Measurements from ENCODE around the gene ZBTB12.

The ZBTB12 gene

DNA sequence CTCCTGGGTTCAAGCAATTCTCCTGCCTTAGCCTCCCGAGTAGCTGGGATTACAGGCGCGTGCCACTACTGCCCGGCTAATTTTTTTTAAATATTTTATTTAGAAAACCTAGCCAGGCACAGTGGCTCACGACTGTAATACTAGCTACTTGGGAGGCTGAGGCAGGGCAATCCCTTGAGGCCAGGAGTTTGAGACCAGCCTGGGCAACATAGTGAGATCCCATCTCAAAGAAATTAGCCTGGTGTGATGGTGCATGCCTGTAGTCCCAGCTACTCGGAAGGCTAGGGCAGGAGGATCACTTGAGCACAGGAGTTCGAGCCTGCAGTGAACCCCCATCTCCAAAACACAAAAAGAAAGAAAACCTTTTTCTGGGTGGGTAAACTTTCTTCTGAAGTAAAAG, 25.5 kb downstream of the ZBTB12 start:
- Histone ChIP-seq H3K27ac (ENCODE audit: low read length) (no peak overlapping the region), H2AFZ (ENCODE audit: low read depth, low read length) (no peak overlapping the region), H3K4me1 (ENCODE audit: low read length) (no peaks in the 10 kb centered on the region), H3K4me3 (ENCODE audit: low read length) (no peak overlapping the region), H3K9ac (ENCODE audit: low read length) (no peak overlapping the region), H3K4me2 (ENCODE audit: low read length) (no peak overlapping the region), H3K79me2 (ENCODE audit: low read length) (no peaks in the 10 kb centered on the region), H3K9me3 (ENCODE audit: insufficient read depth, low read length) (no peaks in the 10 kb centered on the region), H4K20me1 (ENCODE audit: insufficient read depth, low read length) (no peaks in the 10 kb centered on the region), H3K36me3 (replicated peaks; ENCODE audit: low read depth, low read length) (peaks cover under 1% of the 10 kb centered on the region), H3K27me3 (ENCODE audit: low read depth, low read length) (no peaks in the 10 kb centered on the region)
- TF ChIP-seq EZH2phosphoT487 (IDR thresholded peaks at IDR 0.05; ENCODE audit: low read depth) = no peak
- TF ChIP-seq, protein P1, sequence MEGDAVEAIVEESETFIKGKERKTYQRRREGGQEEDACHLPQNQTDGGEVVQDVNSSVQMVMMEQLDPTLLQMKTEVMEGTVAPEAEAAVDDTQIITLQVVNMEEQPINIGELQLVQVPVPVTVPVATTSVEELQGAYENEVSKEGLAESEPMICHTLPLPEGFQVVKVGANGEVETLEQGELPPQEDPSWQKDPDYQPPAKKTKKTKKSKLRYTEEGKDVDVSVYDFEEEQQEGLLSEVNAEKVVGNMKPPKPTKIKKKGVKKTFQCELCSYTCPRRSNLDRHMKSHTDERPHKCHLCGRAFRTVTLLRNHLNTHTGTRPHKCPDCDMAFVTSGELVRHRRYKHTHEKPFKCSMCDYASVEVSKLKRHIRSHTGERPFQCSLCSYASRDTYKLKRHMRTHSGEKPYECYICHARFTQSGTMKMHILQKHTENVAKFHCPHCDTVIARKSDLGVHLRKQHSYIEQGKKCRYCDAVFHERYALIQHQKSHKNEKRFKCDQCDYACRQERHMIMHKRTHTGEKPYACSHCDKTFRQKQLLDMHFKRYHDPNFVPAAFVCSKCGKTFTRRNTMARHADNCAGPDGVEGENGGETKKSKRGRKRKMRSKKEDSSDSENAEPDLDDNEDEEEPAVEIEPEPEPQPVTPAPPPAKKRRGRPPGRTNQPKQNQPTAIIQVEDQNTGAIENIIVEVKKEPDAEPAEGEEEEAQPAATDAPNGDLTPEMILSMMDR (IDR thresholded peaks at IDR 0.05; ENCODE audit: low read depth, low read length) = no peak

DNA sequence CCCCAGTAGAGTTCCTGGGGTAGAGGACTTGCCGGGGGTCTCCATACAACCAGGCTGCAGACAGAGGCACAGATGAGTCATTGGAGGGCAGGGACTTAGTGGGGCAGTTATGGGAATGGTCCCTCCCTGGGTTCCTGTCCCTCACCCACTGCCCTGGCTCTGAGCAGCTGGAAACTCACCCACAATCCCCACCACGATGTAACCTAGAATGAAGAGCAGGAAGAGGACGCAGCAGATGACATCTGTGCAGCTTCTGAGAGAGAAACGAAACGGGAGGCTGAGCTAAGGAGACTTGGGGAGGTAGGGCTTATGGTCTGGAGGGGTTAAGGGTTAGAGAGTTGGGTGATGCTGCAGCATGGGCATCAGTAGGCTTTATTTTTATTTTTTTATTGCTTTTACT, 26.0 kb downstream of the ZBTB12 start:
- no peak overlapping the region for H3K27ac ChIP-seq (ENCODE audit: low read length)

DNA sequence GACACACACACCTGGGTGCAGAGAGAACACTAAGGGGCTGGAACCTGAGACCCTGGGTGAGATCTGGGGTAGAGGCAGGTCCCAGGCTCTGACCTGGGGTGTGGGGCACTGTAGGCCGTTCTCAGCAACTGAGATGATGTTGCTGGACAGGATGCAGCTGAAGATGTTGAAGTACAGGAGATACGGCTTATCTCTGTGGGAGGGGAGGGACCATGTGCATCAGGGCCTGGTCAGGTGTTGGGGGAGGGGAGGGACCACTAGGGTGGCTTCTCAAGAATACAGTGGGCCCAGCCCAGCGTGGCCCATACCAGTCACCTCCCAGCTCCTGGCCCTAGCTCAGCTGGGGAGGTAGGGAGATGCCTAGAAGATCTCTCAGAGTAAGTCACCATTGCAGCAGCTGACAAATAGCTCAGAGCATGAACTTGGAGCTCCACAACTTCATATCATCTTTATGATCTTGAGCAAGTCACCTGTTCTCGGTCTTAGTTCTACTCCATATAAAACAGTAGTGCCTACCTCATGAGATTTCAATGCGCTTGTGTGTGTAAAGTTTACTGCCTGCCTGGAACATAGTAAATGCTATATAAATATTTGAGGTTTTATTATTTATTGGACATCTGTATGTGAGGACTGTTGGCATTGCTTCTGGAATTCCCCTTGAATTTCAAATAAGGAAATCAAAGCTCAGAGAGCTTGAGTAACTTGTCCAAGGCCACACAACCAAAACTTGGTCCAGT, 26.9 kb downstream of the ZBTB12 start:
- H4K20me1 ChIP-seq (ENCODE audit: insufficient read depth, low read length) = no peaks in the 10 kb centered on the region
- H3K79me2 ChIP-seq (ENCODE audit: low read length) = no peaks in the 10 kb centered on the region
- H3K36me3 ChIP-seq (replicated peaks; ENCODE audit: low read depth, low read length) = no peaks in the 10 kb centered on the region
- H3K27me3 ChIP-seq (ENCODE audit: low read depth, low read length) = no peaks in the 10 kb centered on the region
- no peak overlapping the region for H3K9ac ChIP-seq (ENCODE audit: low read length)
- TF ChIP-seq EZH2phosphoT487 (IDR thresholded peaks at IDR 0.05; ENCODE audit: low read depth) = no peak
- TF ChIP-seq, protein P1 (IDR thresholded peaks at IDR 0.05; ENCODE audit: low read depth, low read length) = no peak
- H3K4me3 ChIP-seq (ENCODE audit: low read length) = no peak overlapping the region
- H3K9me3 ChIP-seq (ENCODE audit: insufficient read depth, low read length) = no peaks in the 10 kb centered on the region
- H3K27ac ChIP-seq (ENCODE audit: low read length) = no peak overlapping the region
- H3K4me2 ChIP-seq (ENCODE audit: low read length) = no peak overlapping the region
- H2AFZ ChIP-seq (ENCODE audit: low read depth, low read length) = no peak overlapping the region
- no peaks in the 10 kb centered on the region for H3K4me1 ChIP-seq (ENCODE audit: low read length)

More for the DNA sequence above, 26.0 kb downstream of the ZBTB12 start:
- TF ChIP-seq EZH2phosphoT487 (IDR thresholded peaks at IDR 0.05; ENCODE audit: low read depth) = no peak
- TF ChIP-seq, protein P1 (IDR thresholded peaks at IDR 0.05; ENCODE audit: low read depth, low read length) = no peak
- no peaks in the 10 kb centered on the region for H3K27me3 ChIP-seq (ENCODE audit: low read depth, low read length)
- H3K4me3 ChIP-seq (ENCODE audit: low read length) = no peak overlapping the region
- H3K79me2 ChIP-seq (ENCODE audit: low read length) = no peaks in the 10 kb centered on the region
- H3K9ac ChIP-seq (ENCODE audit: low read length) = no peak overlapping the region
- H4K20me1 ChIP-seq (ENCODE audit: insufficient read depth, low read length) = no peaks in the 10 kb centered on the region
- no peaks in the 10 kb centered on the region for H3K9me3 ChIP-seq (ENCODE audit: insufficient read depth, low read length)
- no peaks in the 10 kb centered on the region for H3K36me3 ChIP-seq (replicated peaks; ENCODE audit: low read depth, low read length)
- H3K4me1 ChIP-seq (ENCODE audit: low read length) = no peaks in the 10 kb centered on the region
- H2AFZ ChIP-seq (ENCODE audit: low read depth, low read length) = no peak overlapping the region
- no peak overlapping the region for H3K4me2 ChIP-seq (ENCODE audit: low read length)

DNA sequence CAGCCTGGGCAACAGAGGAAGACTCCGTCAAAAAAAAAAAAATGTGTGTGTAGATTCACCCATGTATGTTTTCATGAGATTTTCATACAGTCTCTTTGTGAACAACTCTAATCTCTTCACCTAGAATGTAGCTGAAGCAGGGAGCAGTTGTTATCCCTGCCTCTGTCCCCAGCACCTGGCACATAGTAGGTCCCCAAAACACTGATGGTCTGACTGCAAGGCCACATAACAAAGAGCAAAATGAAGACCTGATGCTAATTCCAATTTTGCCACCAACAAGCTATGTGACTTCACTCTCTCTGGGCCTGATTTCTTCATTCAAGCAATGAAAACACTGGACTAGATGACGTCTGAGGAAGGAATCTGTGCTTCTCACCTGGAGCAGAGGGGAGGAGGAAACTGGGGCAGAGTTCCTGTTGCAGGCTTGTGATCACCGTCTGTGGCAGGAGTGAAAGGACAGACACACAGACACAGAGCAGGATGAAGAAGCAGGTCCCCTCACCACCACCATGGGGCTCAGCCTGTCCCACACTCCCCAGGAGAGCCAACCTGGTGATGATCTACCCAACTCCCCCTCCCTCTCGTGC, 27.7 kb downstream of the ZBTB12 start:
- Histone ChIP-seq H3K9me3 (ENCODE audit: insufficient read depth, low read length) (no peaks in the 10 kb centered on the region), H3K36me3 (replicated peaks; ENCODE audit: low read depth, low read length) (no peaks in the 10 kb centered on the region), H3K79me2 (ENCODE audit: low read length) (no peaks in the 10 kb centered on the region), H3K4me1 (ENCODE audit: low read length) (no peaks in the 10 kb centered on the region), H2AFZ (ENCODE audit: low read depth, low read length) (no peak overlapping the region), H4K20me1 (ENCODE audit: insufficient read depth, low read length) (no peaks in the 10 kb centered on the region), H3K27ac (ENCODE audit: low read length) (no peak overlapping the region), H3K9ac (ENCODE audit: low read length) (no peak overlapping the region), H3K27me3 (ENCODE audit: low read depth, low read length) (no peaks in the 10 kb centered on the region), H3K4me2 (ENCODE audit: low read length) (no peak overlapping the region), H3K4me3 (ENCODE audit: low read length) (no peak overlapping the region)
- no peak for TF ChIP-seq EZH2phosphoT487 (IDR thresholded peaks at IDR 0.05; ENCODE audit: low read depth)
- TF ChIP-seq, protein P1 (IDR thresholded peaks at IDR 0.05; ENCODE audit: low read depth, low read length) = no peak

Data from OCI-LY3 (cell line).